Glutamatergic neuron (in vitro differentiated cells): Measurements from ENCODE around the gene TMEM119. TPM values are rescaled to one million over a fixed set of nuclear protein-coding genes. Genes with fewer than 3 reads are reported as not detected.

ENCODE experiments used
- DNase-seq: peaks from one replicate; pipeline ENCODE4 v3.0.0; 2022
- H3K27ac Mint-ChIP-seq: one replicate; pipeline ENCODE4 v1.8.0; 2020; ENCODE audit warnings: mild to moderate bottlenecking, mixed read lengths, inconsistent platforms; ENCODE audit not compliant: unreplicated experiment
- H3K27me3 Mint-ChIP-seq: one replicate; pipeline ENCODE4 v1.8.0; 2020; ENCODE audit warnings: mild to moderate bottlenecking, moderate library complexity, mixed read lengths, inconsistent platforms; ENCODE audit not compliant: unreplicated experiment
- H3K36me3 Mint-ChIP-seq: one replicate; pipeline ENCODE4 v1.8.0; 2020; ENCODE audit warnings: mild to moderate bottlenecking, mixed read lengths, inconsistent platforms; ENCODE audit not compliant: unreplicated experiment
- H3K4me1 Mint-ChIP-seq: one replicate; pipeline ENCODE4 v1.8.0; 2020; ENCODE audit warnings: mild to moderate bottlenecking, low read depth, mixed read lengths, inconsistent platforms; ENCODE audit not compliant: unreplicated experiment
- H3K4me3 Mint-ChIP-seq: one replicate; pipeline ENCODE4 v1.8.0; 2020; ENCODE audit warnings: mild to moderate bottlenecking, mixed read lengths, inconsistent platforms; ENCODE audit not compliant: unreplicated experiment
- H3K9me3 Mint-ChIP-seq: one replicate; pipeline ENCODE4 v1.8.0; 2020; ENCODE audit warnings: mild to moderate bottlenecking, moderate library complexity, mixed read lengths, inconsistent platforms; ENCODE audit not compliant: unreplicated experiment
- long read RNA-seq: library from polyadenylated mRNA; unstranded; transcript quantifications from one replicate; pipeline ENCODE4 v2.0.0, GENCODE V29; 2020; ENCODE audit not compliant: unreplicated experiment
- total RNA-seq: library from RNA; stranded (reverse); fragmentation: NEBNext Ultra II Directional; extraction: Animal tissue kit (Norgen Biotek cat#: 25700); gene quantifications from one replicate; pipeline ENCODE4 v1.2.1, GENCODE V29; 2021; ENCODE audit not compliant: unreplicated experiment
- TF ChIP-seq, protein P1 (sequence below): fragments of 200-600 bp; sonication (generic); IDR thresholded peaks from one replicate; pipeline ENCODE4 v1.5.0; 2021; ENCODE audit not compliant: partially characterized antibody, unreplicated experiment

The TMEM119 gene, protein sequence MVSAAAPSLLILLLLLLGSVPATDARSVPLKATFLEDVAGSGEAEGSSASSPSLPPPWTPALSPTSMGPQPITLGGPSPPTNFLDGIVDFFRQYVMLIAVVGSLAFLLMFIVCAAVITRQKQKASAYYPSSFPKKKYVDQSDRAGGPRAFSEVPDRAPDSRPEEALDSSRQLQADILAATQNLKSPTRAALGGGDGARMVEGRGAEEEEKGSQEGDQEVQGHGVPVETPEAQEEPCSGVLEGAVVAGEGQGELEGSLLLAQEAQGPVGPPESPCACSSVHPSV
- total RNA-seq: 0.15 TPM
- long read RNA-seq, partial matches to known transcripts: 0 of 1 reads
- long read RNA-seq, other reads (novel, unspliced or antisense): 0 of 1 reads

DNA sequence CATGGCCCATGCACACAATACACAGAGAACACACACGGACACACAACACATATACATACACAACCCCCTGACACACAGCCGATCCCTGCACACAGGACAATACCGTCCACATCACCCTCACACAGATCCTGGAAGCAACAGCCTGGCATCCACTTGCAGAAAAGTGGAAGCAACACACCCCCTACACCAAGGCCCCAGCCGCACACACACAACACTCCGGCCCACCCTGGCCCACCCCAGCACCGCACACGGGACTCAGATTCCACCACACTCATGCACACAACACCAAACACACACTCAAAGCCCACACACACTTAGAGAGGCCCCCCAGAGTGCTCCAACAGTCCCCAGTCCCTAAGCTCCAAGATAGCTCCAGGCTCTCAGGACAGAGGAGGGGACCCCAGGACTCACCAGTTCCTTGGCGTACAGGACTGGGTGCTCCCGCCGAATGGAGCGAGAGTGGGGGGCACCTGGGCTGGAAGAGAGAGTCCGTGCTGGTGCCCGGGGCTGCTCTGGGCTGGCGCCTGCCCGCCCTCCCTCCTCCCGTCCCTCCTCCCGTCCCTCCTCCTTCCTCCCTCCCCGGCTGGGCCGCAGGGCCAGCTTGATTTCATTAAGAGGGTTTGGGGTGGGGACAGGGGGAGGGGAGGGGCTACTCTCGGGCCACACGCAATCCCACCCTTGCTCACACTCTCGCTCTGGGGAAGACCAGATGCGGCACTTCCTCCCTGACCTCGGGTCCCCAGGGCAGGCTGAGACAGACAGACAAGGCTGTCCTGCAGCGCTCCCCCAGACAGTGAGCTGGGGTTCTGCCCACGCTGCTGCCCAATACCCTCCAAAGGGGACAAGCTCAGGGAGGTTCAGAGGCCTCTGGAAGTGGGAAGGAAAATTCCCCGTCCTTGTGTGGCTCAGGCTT lies at the start of gene TMEM119:
Gene TMEM119 (minus strand): TSS at position 526 of the 913 bp plus-strand sequence. CDS start 5,701 bp downstream, outside the sequence.
- H3K4me3 Mint-ChIP-seq: no peak within 1 kb of the TSS
- peaks cover 4% of the 10 kb centered on the region for H3K4me1 Mint-ChIP-seq
- TF ChIP-seq, protein P1, sequence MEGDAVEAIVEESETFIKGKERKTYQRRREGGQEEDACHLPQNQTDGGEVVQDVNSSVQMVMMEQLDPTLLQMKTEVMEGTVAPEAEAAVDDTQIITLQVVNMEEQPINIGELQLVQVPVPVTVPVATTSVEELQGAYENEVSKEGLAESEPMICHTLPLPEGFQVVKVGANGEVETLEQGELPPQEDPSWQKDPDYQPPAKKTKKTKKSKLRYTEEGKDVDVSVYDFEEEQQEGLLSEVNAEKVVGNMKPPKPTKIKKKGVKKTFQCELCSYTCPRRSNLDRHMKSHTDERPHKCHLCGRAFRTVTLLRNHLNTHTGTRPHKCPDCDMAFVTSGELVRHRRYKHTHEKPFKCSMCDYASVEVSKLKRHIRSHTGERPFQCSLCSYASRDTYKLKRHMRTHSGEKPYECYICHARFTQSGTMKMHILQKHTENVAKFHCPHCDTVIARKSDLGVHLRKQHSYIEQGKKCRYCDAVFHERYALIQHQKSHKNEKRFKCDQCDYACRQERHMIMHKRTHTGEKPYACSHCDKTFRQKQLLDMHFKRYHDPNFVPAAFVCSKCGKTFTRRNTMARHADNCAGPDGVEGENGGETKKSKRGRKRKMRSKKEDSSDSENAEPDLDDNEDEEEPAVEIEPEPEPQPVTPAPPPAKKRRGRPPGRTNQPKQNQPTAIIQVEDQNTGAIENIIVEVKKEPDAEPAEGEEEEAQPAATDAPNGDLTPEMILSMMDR: no peak
- H3K27me3 Mint-ChIP-seq: peaks cover 4% of the 10 kb centered on the region
- H3K9me3 Mint-ChIP-seq: peaks cover 2% of the 10 kb centered on the region
- peak; percentile 38 for DNase-seq
- H3K27ac Mint-ChIP-seq: no peak within 1 kb of the TSS
- no peaks in the 10 kb centered on the region for H3K36me3 Mint-ChIP-seq

DNA sequence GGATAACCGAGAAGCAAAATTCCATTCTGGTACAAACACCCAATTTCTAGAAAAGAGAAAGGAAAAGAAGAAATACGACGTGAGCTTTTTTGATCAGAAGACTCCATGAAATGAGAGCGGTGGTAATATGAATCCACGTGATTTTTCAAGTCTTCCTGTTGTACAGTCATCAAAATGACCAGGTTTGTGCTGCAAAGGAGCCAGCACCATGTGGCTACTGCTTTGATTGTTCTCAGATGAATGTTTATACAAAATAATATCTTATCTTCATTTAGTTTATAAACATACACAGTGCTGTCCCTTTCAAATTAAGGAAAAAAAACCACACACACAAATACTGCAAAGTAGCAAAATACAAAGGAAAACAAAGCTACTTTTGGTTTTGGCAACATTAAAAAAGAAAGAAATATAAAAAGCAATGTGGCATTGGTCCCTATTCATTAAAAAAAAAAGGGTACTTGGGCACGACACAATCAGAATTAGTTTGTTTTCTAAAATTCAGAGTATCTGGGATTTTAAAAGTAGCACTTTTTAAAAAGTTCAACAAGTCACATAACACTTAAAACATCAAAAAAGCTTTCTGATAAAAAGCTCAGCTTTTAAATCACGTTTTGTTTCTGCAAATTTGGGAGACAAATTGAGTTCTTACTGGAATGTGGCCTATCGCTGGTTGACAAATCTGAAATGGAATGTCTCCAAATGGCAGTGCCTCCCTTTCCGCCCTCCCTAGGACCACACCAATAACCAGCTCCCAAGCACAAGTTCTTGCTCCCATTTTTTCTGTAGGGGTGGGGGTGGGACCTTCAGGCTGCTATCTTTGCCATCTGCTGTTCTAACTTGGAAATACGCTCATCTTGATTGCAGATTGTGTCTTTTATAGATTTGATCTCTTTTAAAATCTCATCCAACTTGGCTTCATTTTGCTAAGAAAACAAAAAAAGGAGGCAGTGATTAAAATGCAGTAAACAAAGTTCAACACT lies 49.0 kb upstream of the TMEM119 start:
- DNase-seq: no peak
- Mint-ChIP-seq H3K9me3 (peaks cover 11% of the 10 kb centered on the region), H3K4me3 (peak overlapping the region; percentile 39), H3K4me1 (peaks cover 48% of the 10 kb centered on the region), H3K27ac (peak overlapping the region; percentile 84), H3K36me3 (peaks cover 20% of the 10 kb centered on the region), H3K27me3 (peaks cover 9% of the 10 kb centered on the region)
- TF ChIP-seq, protein P1: no peak

DNA sequence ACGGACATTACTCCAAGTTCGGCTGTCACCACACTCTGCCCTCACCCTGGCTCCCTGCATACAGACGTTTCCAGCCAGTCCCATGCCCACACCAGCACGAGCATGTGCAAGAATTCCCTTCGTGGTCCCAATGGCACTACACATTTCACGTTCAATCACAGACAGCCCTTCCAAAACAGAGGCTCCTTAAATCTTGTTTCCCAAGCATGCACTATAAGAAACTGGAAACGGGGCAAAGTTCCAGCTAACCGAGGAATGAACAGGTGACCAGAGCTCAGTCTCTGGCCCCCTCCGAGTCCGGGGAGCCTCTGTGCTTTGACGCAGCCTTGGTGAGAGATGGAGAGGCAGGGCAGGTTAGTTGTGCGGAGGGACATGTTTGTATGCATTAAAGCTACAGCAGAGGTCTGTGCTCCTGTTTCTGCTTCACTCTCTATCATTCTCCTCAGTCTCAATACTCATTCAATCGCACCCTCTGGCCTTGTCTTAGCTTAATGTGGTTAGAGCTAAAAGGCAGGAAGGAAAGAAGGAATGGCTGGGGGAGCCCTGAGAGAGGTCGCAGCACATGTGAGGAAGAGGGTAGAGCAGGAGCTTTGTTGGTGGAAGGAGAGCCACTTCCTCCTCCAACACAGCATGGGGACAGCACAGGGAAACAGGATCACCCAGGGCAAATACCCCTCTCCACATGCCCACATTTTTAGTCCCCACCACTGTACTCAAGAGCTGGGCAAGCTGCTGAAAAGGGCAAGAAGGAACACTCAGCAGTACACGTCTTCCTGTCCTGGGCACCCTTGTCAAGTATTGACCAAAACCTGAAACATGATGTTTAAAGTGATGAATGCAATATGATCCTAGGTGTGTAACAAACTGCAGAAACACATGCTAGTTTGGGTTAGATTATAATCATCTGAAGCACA lies 48.1 kb upstream of the TMEM119 start:
- Mint-ChIP-seq H3K36me3 (peaks cover 20% of the 10 kb centered on the region), H3K4me1 (peaks cover 58% of the 10 kb centered on the region), H3K9me3 (peaks cover 9% of the 10 kb centered on the region), H3K27me3 (peaks cover 14% of the 10 kb centered on the region), H3K4me3 (no peak overlapping the region), H3K27ac (peak overlapping the region; percentile 84)
- TF ChIP-seq, protein P1: no peak
- no peak for DNase-seq

DNA sequence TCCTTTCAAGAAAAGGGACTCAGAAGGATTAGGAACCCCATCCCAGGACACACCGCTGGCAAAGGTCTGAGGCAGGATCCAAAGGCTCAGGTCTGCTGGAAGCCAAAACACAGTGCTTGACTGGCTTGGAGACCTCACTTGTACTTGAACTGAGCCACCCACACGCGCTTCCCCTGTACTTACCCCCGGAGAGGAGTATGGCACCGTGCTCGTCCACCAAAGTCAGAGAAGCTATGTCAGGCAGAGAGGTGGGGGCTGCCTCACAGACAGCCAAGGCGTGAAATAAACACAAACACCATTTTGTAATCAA lies 46.9 kb upstream of the TMEM119 start:
- Mint-ChIP-seq H3K36me3 (peaks cover 20% of the 10 kb centered on the region), H3K4me1 (peaks cover 61% of the 10 kb centered on the region)
- no peak for DNase-seq

More for the DNA sequence above, 46.9 kb upstream of the TMEM119 start:
- peaks cover 16% of the 10 kb centered on the region for H3K27me3 Mint-ChIP-seq
- no peak overlapping the region for H3K27ac Mint-ChIP-seq
- H3K9me3 Mint-ChIP-seq: peaks cover 13% of the 10 kb centered on the region
- TF ChIP-seq, protein P1: no peak
- no peak overlapping the region for H3K4me3 Mint-ChIP-seq
